C4-2B (cell line): ENCODE data around the gene GPR152.

Source experiments
- H3K27ac ChIP-seq: fragments of 450-650 bp; 2 replicates; pipeline ENCODE4 v1.5.1; 2017
- ZFX ChIP-seq: fragments of 450-650 bp; IDR thresholded peaks from 2 replicates; pipeline ENCODE4 v1.6.1; 2017
- TF ChIP-seq, protein P1 (sequence below): fragments of 450-650 bp; conservative IDR thresholded peaks from 2 replicates; pipeline ENCODE4 v1.5.1; 2017; ENCODE audit warnings: mild to moderate bottlenecking

Gene GPR152

DNA sequence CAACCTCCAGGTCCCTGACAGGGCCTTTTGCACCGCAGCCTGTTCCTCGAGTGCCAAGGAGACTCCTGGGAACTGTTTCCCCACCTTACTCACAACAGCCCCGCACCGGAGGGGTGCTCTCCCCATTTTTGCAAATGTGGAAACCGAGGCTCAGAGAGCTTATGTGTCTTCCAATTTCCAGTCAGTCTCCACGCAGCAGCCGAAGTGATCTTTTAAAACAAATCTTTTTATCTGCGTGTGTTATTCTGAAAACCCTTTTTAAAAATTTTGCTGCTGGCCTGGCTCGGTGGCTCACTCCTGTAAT is 16.9 kb upstream of the GPR152 start:
- TF ChIP-seq, protein P1, sequence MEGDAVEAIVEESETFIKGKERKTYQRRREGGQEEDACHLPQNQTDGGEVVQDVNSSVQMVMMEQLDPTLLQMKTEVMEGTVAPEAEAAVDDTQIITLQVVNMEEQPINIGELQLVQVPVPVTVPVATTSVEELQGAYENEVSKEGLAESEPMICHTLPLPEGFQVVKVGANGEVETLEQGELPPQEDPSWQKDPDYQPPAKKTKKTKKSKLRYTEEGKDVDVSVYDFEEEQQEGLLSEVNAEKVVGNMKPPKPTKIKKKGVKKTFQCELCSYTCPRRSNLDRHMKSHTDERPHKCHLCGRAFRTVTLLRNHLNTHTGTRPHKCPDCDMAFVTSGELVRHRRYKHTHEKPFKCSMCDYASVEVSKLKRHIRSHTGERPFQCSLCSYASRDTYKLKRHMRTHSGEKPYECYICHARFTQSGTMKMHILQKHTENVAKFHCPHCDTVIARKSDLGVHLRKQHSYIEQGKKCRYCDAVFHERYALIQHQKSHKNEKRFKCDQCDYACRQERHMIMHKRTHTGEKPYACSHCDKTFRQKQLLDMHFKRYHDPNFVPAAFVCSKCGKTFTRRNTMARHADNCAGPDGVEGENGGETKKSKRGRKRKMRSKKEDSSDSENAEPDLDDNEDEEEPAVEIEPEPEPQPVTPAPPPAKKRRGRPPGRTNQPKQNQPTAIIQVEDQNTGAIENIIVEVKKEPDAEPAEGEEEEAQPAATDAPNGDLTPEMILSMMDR, result no peak
- TF ChIP-seq ZFX, result no peak

DNA sequence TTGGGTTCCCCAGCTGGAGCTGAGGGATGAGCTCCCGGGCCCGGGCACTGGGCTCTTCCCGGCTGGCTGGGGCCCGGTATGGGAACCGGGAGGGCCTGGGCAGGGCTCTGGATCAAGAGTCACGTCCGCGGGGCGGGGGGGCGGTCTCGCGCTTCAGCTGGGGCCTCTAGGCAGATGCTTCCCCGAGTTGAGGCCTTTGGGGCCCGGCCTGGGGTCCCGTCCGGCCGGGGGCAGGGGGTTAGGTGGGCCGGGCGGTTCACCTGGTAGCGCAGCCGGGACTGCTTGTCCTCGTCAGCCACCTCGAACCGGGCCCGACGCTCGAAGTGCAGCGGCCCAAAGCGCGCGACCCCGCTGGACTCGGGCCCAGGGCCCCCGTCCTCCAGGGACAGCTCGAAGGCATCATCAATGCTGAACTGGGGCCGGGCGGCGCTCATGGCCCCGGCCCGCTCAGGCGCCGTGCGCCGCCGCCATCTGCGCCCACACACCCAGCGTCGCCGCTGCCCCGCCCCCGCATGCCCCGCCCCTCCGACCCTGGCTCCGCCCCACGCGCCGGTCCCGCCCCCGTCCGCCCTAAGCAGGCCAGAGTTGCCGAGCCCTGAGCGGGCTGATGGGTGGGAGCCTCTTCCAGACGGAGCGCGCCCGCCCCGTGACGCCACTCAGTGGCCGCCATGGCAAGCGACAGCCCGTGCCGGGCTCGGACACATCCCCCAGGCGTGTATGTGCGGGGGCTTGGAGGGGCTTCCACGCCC is 16.4 kb upstream of the GPR152 start, which contains the start of gene TMEM134:
TMEM134 (minus strand) TSS at position 493 of the 749 bp plus-strand sequence; CDS start at position 434, 59 bp downstream.
- TF ChIP-seq, protein P1, result no peak; the same call in 1 of the 2 replicates
- TF ChIP-seq ZFX, result peak; percentile 81
- peak within 1 kb of the TSS; percentile 97 for H3K27ac ChIP-seq

More for the DNA sequence above, 16.9 kb upstream of the GPR152 start:
- peak overlapping the region; percentile 97 for H3K27ac ChIP-seq

DNA sequence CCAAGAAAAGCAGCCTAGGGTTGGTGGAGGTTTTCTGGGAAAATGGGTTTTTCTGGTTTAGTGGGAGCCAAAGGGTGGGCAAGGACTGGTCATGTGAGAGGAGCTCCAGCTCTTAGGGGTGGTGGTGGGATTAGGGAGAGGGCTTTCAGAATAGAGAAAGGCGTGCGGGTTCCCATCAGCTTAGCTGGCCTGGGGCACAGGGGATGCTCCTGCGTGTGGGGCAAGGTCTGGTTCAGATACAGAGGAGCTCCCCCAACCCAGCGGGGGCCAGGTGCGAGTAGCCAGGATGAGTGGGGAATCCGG is 15.9 kb upstream of the GPR152 start:
- H3K27ac ChIP-seq, result peak overlapping the region; percentile 97

DNA sequence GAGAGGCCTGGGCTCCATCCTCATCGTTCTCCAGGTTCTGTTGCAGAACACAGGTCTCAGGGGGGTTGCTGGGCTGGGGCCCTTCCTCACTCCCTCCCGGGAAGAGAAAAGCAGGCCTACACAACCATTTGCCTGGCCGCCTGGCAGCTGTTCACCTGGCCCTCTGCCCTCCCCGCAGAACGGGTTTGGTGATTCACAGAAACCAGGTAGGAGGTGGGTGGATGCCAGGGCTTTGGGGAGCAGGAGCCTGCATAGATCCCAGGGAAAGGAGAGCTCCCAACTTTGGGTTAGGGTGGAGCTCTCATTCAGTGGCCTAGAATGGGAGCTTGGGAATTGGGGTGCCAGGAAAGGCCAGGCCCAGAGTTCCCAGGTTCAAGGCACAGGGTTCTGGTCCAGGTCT is 15.5 kb upstream of the GPR152 start:
- H3K27ac ChIP-seq, result peak overlapping the region; percentile 97
- TF ChIP-seq ZFX, result no peak
- TF ChIP-seq, protein P1, result no peak

More for the DNA sequence above, 15.9 kb upstream of the GPR152 start:
- TF ChIP-seq, protein P1, result no peak
- no peak for TF ChIP-seq ZFX

- TF ChIP-seq, protein P1, result no peak
- no peak for TF ChIP-seq ZFX
- H3K27ac ChIP-seq, result peak overlapping the region; percentile 97
These were observed 14.6 kb upstream of the GPR152 start for GRCh38 chr11:67466962-67467771.

- peak overlapping the region; percentile 97 for H3K27ac ChIP-seq
- TF ChIP-seq, protein P1, result no peak
- TF ChIP-seq ZFX, result no peak
These were observed 13.8 kb upstream of the GPR152 start for GRCh38 chr11:67466367-67466766.

- peak overlapping the region; percentile 97 for H3K27ac ChIP-seq
These were observed 13.0 kb upstream of the GPR152 start for GRCh38 chr11:67465530-67465929.

- no peak for TF ChIP-seq ZFX
- TF ChIP-seq, protein P1, result no peak
- peak overlapping the region; percentile 97 for H3K27ac ChIP-seq
These were observed 12.6 kb upstream of the GPR152 start for GRCh38 chr11:67465189-67465510.
